GM13976 (cell line): Measurements from ENCODE around the gene ALK.

ENCODE experiments used
- DNase-seq: peaks from one replicate; pipeline ENCODE4 v3.0.0; 2012; ENCODE audit warnings: low spot score
- CTCF ChIP-seq: IDR thresholded peaks from 2 replicates; pipeline ENCODE4 v1.5.1; 2012; ENCODE audit warnings: borderline replicate concordance, mild to moderate bottlenecking; ENCODE audit not compliant: insufficient read depth; ENCODE audit errors: extremely low read depth, missing control alignments, control extremely low read depth
- in situ Hi-C: fragments of 300-500 bp; cut with MboI; formaldehyde crosslinking; loops from one replicate; pipeline ENCODE4 v1.12.0; 2022; ENCODE audit warnings: low sequenced_read_pairs, mixed read lengths, inconsistent platforms; ENCODE audit not compliant: unreplicated experiment

ALK gene

GRCh38 chr2:29562896-29563295 lies 358.5 kb downstream of the ALK start:
- no peak for TF ChIP-seq CTCF
- in situ Hi-C loops = no loop called here
- DNase-seq = no peak

DNA sequence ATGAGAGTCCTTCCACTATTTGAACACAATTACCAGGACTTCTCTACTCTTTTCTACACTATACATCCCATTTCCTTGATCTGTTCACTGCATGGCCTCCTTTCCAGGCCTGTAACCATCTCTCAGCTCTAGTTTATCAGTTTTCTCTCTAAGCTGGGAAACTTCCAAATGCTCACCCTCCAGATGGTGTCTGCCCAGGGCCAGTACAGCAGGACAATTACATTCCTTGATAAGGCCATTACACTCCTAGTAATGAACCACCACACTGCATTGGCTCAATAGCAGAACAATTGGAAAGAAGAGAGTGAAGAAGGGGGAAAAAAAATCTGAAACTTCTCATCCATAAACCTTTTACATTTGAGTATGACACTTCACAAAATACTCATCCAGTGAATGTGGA lies 359.1 kb downstream of the ALK start:
- in situ Hi-C loops = no loop called here
- no peak for DNase-seq
- TF ChIP-seq CTCF = no peak

GRCh38 chr2:29561628-29562027 lies 359.8 kb downstream of the ALK start:
- DNase-seq = no peak
- in situ Hi-C loops = no loop called here
- TF ChIP-seq CTCF = no peak

DNA sequence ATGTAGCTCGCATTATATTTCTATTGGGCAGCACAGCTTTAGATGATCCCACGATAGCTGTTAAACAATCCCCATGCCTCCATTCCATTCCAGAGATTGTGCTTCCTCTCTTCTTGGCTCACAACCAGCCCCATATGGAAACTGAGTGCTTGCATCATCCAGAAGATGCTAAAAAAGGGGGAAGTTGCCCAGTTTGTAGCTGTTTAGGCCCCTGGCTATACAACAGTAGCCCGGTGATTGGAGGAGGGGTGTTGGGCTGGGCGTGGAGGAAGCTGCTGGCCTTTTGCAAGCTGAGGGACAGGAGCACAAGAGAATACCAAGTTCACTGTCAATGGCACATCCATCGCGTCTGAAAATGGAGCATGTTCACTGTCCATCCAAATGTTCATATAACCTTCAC lies 360.2 kb downstream of the ALK start:
- no peak for DNase-seq
- in situ Hi-C loops = no loop called here
- no peak for TF ChIP-seq CTCF

DNA sequence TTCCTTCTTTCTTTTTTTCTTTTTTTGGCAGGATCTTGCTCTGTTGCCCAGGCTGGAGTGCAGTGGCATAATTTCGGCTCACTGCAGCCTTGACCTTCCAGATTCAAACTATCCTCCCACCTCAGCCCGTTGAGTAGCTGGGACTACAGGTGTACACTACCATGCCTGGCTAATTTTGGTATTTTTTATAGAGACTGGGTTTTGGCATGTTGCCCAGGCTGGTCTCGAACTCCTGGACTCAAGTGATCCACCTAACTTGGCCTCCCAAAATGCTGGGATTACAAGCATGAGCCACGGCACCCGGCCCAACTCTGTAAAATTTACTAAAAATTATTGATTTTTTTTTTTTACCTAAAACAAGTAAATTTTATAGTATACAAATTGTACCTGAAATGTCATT lies 360.8 kb downstream of the ALK start:
- TF ChIP-seq CTCF = no peak
- DNase-seq = no peak
- in situ Hi-C loops = no loop called here

GRCh38 chr2:29560030-29560429 lies 361.4 kb downstream of the ALK start:
- DNase-seq = no peak
- in situ Hi-C loops = no loop called here
- no peak for TF ChIP-seq CTCF

- no peak for TF ChIP-seq CTCF
- in situ Hi-C loops = no loop called here
Measured at GRCh38 chr2:29559578-29559977, 361.8 kb downstream of the ALK start.

More at GRCh38 chr2:29559578-29559977, 361.8 kb downstream of the ALK start:
- no peak for DNase-seq
